ENCODE results near the gene FOXE3. TPM values are rescaled to one million over a fixed set of nuclear protein-coding genes. Genes with fewer than 3 reads are reported as not detected.
A peak's percentile ranks its signal among the peaks of the same experiment; 100 is the strongest.

FOXE3 gene
- total RNA-seq, result 0.16 TPM in 1 of 2 replicates, not detected in the other
- polyA plus RNA-seq (2012), result 0.08 TPM

- no peak for DNase-seq (ENCODE audit: low read depth)
Measured at GRCh38 chr1:47415728-47416318, at the start of gene FOXE3. TSS of gene FOXE3 (plus strand) at chr1:47416285. CDS start at chr1:47416316, 31 bp downstream.

- no peak for DNase-seq (ENCODE audit: low read depth)
Measured at GRCh38 chr1:47367651-47368050, 48.4 kb upstream of the FOXE3 start.

- DNase-seq (ENCODE audit: low read depth), result no peak
Measured at GRCh38 chr1:47371016-47371517, 45.0 kb upstream of the FOXE3 start.

- no peak for DNase-seq (ENCODE audit: low read depth)
Measured at GRCh38 chr1:47374501-47374900, 41.6 kb upstream of the FOXE3 start.

GRCh38 chr1:47378147-47378546 lies 37.9 kb upstream of the FOXE3 start:
- DNase-seq (ENCODE audit: low read depth), result no peak

GRCh38 chr1:47380699-47381098 lies 35.4 kb upstream of the FOXE3 start:
- no peak for DNase-seq (ENCODE audit: low read depth)

GRCh38 chr1:47382399-47382983 lies 33.6 kb upstream of the FOXE3 start:
- no peak for DNase-seq (ENCODE audit: low read depth)

- DNase-seq (ENCODE audit: low read depth), result no peak
Measured at GRCh38 chr1:47384083-47384482, 32.0 kb upstream of the FOXE3 start.

- DNase-seq (ENCODE audit: low read depth), result no peak
Measured at GRCh38 chr1:47385020-47385419, 31.1 kb upstream of the FOXE3 start.

GRCh38 chr1:47386268-47386667 lies 29.8 kb upstream of the FOXE3 start:
- DNase-seq (ENCODE audit: low read depth), result no peak

- DNase-seq (ENCODE audit: low read depth), result peak; percentile 19
Measured at GRCh38 chr1:47388030-47388890, 27.8 kb upstream of the FOXE3 start.

GRCh38 chr1:47388891-47389238 lies 27.2 kb upstream of the FOXE3 start:
- DNase-seq (ENCODE audit: low read depth), result peak; percentile 84

- DNase-seq (ENCODE audit: low read depth), result no peak
Measured at GRCh38 chr1:47389731-47390130, 26.4 kb upstream of the FOXE3 start.

GRCh38 chr1:47390843-47391242 lies 25.2 kb upstream of the FOXE3 start:
- DNase-seq (ENCODE audit: low read depth), result no peak

- DNase-seq (ENCODE audit: low read depth), result peak; percentile 87
Measured at GRCh38 chr1:47393141-47393540, 22.9 kb upstream of the FOXE3 start.

GRCh38 chr1:47395433-47395832 lies 20.7 kb upstream of the FOXE3 start:
- DNase-seq (ENCODE audit: low read depth), result no peak

- no peak for DNase-seq (ENCODE audit: low read depth)
Measured at GRCh38 chr1:47396671-47397196, 19.4 kb upstream of the FOXE3 start.

- no peak for DNase-seq (ENCODE audit: low read depth)
Measured at GRCh38 chr1:47399138-47399845, 16.8 kb upstream of the FOXE3 start.

- DNase-seq (ENCODE audit: low read depth), result no peak
Measured at GRCh38 chr1:47399846-47400155, 16.3 kb upstream of the FOXE3 start.

GRCh38 chr1:47401761-47402160 lies 14.3 kb upstream of the FOXE3 start:
- no peak for DNase-seq (ENCODE audit: low read depth)

- no peak for DNase-seq (ENCODE audit: low read depth)
Measured at GRCh38 chr1:47402591-47402990, 13.5 kb upstream of the FOXE3 start.

Data from myocyte (in vitro differentiated cells).